PFSK-1 (cell line): ENCODE measurements around the gene PDZD7.
A peak's percentile ranks its signal among the peaks of the same experiment; 100 is the strongest.

Experiments used
- FOXP2 ChIP-seq: optimal IDR thresholded peaks from 2 replicates; pipeline ENCODE3; 2011; ENCODE audit warnings: borderline replicate concordance, control low read depth, inconsistent platforms; ENCODE audit not compliant: insufficient read depth; ENCODE audit errors: extremely low read length, extremely low read depth
- POLR2AphosphoS5 ChIP-seq: IDR thresholded peaks from 2 replicates; pipeline ENCODE4 v1.6.1; 2012; ENCODE audit warnings: low read depth, mild to moderate bottlenecking, control low read depth, low read length, moderate library complexity
- SIN3A ChIP-seq: IDR thresholded peaks from 2 replicates; pipeline ENCODE4 v1.6.1; 2012; ENCODE audit warnings: mild to moderate bottlenecking, low read length, moderate library complexity, borderline replicate concordance; ENCODE audit not compliant: insufficient read depth
- TAF1 ChIP-seq: IDR thresholded peaks from 2 replicates; pipeline ENCODE4 v1.6.1; 2012; ENCODE audit warnings: low read length, control low read depth, borderline replicate concordance; ENCODE audit not compliant: insufficient read depth
- TF ChIP-seq, protein P1 (sequence below), 2 experiments: IDR thresholded peaks; 2 replicates each; pipeline versions ENCODE4 v1.6.1 to v1.8.0; 2011 to 2012; ENCODE audit warnings: low read depth in 2 of 2, low read length in 2 of 2, control low read depth in 1 of 2, inconsistent platforms in 1 of 2, mild to moderate bottlenecking in 1 of 2, moderate library complexity in 1 of 2; ENCODE audit not compliant: insufficient read depth in 1 of 2

The PDZD7 gene

DNA sequence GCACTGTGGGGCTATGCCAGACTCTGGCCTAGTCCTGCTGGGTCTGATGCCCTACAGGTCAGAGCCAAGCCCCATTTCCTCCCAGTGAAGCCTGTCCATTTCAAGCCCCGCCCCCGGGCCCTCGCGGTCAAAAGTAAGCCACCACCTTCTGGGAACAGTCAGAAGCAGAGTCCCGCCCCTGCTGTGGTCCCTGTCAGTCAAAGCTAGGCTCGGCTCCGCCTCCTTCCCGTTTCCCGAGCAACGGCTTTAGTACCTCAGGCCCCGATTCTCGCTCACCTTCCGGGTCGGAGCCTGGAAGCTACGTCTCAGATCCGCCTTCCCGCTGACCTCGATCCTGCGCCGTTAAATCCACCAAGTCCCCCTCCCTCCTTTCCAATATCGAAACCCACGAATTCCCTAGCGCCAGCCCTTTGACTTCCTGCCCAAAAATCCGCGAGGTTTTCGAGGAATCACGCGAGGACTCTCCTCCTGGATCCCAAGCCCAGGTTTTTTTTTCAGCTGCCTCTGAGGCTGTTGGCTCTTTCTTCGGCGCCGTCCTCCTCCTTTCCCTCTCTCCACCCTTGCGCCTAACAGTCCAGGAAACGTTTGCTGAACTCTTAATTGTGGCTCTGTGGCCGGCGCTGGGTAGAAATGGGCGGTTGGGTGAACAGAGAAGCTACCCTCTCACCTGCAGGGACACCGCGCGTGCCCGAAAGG lies 11.9 kb upstream of the PDZD7 start:
- TF ChIP-seq SIN3A, result no peak
- no peak for TF ChIP-seq FOXP2
- peak; percentile 67; the same call in 1 of the 2 replicates for TF ChIP-seq POLR2AphosphoS5
- 0 out of 2 replicates have a peak, but pooled peaks have one; percentile 13 for TF ChIP-seq TAF1
- TF ChIP-seq, protein P1, sequence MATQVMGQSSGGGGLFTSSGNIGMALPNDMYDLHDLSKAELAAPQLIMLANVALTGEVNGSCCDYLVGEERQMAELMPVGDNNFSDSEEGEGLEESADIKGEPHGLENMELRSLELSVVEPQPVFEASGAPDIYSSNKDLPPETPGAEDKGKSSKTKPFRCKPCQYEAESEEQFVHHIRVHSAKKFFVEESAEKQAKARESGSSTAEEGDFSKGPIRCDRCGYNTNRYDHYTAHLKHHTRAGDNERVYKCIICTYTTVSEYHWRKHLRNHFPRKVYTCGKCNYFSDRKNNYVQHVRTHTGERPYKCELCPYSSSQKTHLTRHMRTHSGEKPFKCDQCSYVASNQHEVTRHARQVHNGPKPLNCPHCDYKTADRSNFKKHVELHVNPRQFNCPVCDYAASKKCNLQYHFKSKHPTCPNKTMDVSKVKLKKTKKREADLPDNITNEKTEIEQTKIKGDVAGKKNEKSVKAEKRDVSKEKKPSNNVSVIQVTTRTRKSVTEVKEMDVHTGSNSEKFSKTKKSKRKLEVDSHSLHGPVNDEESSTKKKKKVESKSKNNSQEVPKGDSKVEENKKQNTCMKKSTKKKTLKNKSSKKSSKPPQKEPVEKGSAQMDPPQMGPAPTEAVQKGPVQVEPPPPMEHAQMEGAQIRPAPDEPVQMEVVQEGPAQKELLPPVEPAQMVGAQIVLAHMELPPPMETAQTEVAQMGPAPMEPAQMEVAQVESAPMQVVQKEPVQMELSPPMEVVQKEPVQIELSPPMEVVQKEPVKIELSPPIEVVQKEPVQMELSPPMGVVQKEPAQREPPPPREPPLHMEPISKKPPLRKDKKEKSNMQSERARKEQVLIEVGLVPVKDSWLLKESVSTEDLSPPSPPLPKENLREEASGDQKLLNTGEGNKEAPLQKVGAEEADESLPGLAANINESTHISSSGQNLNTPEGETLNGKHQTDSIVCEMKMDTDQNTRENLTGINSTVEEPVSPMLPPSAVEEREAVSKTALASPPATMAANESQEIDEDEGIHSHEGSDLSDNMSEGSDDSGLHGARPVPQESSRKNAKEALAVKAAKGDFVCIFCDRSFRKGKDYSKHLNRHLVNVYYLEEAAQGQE (IDR thresholded peaks at IDR 0.05; ENCODE audit: insufficient read depth in 1 of 2, low read depth in 2 of 2, low read length in 2 of 2), result no peak; a peak in 1 of 4 replicates

DNA sequence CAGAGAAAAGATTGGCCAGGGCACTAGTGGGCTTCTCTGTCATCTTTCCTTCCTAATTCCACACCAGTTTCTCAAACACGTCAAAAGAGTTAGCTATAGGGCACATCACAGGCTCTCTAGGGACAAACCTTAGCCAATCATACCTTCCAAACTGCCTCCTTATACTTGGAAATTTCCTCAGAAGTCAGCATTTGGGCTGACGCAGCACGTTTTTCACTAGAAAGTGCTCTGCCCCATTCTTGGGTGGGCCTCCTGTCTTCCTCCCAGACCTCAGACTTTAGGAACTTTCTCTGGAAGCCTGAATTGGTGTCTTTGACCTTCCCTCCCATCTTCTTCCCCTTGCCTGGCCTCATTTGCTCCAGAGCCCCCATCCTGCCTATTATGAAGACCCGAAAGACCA lies 11.2 kb upstream of the PDZD7 start:
- TF ChIP-seq SIN3A (no peak), FOXP2 (no peak), TAF1 (no peak), POLR2AphosphoS5 (no peak)
- TF ChIP-seq, protein P1 (IDR thresholded peaks at IDR 0.05; ENCODE audit: insufficient read depth in 1 of 2, low read depth in 2 of 2, low read length in 2 of 2), result no peak

DNA sequence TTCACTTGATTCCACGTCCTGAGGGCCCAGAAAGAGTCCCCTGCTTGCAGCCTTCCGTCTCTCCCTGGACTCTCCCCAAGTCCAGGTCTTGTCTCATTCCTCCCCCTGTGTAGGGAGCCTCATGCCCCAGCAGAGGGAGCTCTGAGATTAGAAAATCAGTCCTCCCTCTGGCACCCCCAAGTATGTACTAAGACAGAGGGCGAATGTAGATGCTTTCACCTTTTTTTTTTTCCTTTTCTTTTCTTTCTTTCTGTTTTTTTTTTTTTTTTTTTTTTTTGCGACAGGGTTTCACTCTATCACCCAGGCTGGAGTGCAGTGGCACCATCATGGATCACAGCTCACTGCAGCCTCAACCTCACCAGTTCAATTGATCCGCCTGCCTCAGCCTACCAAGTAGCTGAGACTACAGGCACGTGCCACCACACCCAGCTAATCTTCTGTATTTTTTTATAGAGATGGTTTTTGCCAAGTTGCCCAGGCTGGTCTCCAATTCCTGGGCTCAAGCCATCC lies 10.4 kb upstream of the PDZD7 start:
- TF ChIP-seq FOXP2 (no peak), TAF1 (no peak), SIN3A (no peak), POLR2AphosphoS5 (no peak)
- TF ChIP-seq, protein P1 (IDR thresholded peaks at IDR 0.05; ENCODE audit: insufficient read depth in 1 of 2, low read depth in 2 of 2, low read length in 2 of 2), result no peak

DNA sequence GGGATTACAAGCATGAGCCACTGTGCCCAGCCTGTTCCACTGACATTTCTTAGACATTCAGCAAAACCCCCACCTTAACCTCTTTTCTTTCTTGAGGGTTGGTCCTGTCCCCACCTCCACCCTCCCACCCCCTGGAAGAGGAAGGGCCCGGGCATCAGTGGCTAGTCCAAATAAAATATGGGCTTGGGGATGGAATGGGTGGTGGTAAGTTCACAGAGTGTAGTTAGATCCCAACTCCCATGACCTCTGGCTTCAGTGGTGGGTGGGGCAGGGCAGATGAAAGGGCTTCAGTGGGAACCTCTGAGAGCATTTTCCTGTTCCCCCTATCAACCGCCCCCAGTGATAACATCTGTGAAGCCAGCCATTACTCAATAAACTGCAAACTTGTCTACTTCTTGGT lies 9.9 kb upstream of the PDZD7 start:
- no peak for TF ChIP-seq SIN3A
- no peak for TF ChIP-seq POLR2AphosphoS5
- TF ChIP-seq, protein P1 (IDR thresholded peaks at IDR 0.05; ENCODE audit: insufficient read depth in 1 of 2, low read depth in 2 of 2, low read length in 2 of 2), result no peak
- TF ChIP-seq TAF1, result no peak
- TF ChIP-seq FOXP2, result no peak

DNA sequence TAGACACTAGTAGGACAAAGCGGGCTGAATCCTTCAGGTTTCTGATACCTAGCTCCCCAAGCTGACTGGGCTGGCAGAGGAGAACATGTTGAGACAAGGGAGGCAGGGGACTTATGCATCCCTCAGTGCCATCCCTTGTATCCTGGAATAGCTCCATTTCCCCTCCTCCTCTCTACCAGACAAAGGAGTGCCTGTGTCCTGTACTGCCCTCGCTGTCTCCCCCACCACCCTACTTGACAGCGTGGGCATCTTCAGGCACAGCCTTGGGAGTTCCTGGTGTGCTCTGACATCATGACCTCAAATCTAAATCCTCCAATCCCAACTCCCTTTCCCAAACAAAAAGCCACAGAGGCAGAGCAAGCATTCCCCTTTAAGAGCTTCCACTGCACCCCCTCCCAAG lies 9.1 kb upstream of the PDZD7 start:
- TF ChIP-seq POLR2AphosphoS5 (no peak), SIN3A (no peak), FOXP2 (no peak), TAF1 (no peak)
- TF ChIP-seq, protein P1 (IDR thresholded peaks at IDR 0.05; ENCODE audit: insufficient read depth in 1 of 2, low read depth in 2 of 2, low read length in 2 of 2), result no peak
